Hematopoietic multipotent progenitor cell treated with erythropoietin and hydrocortisone succinate and interleukin-3 and kit ligand, for 17 days (in vitro differentiated cells): ENCODE results near the gene HYCC1.
"Not testable (repeated sequence)": the region's sequence is repeated elsewhere in the genome, so short reads cannot be mapped to it uniquely, and the experiment has no call there.

Experiments used
- DNase-seq: peaks from one replicate; pipeline ENCODE4 v3.0.0-alpha.2; 2015; ENCODE audit warnings: low spot score

Gene HYCC1

GRCh38 chr7:22983257-22983855 lies 30.6 kb downstream of the HYCC1 start:
- no peak for DNase-seq

- no peak for DNase-seq
Observed at GRCh38 chr7:22980422-22980821, 33.5 kb downstream of the HYCC1 start.

- no peak for DNase-seq
Observed at GRCh38 chr7:22979861-22980260, 34.1 kb downstream of the HYCC1 start.

- DNase-seq = no peak
Observed at GRCh38 chr7:22979251-22979650, 34.7 kb downstream of the HYCC1 start.

- not testable (repeated sequence) for DNase-seq
Observed at GRCh38 chr7:22974636-22975035, 39.3 kb downstream of the HYCC1 start.

GRCh38 chr7:22972207-22972606 lies 41.7 kb downstream of the HYCC1 start:
- no peak for DNase-seq

GRCh38 chr7:22969010-22969431 lies 44.9 kb downstream of the HYCC1 start:
- no peak for DNase-seq
